Activated CD4-positive, alpha-beta T cell treated with anti-CD3 and anti-CD28 coated beads for 36 hours (primary cell): ENCODE measurements around the gene LRRC4C. TPM values are rescaled to one million over a fixed set of nuclear protein-coding genes. Genes with fewer than 3 reads are reported as not detected.
"Not testable (repeated sequence)": the region's sequence is repeated elsewhere in the genome, so short reads cannot be mapped to it uniquely, and the experiment has no call there.

Source experiments
- ATAC-seq: fragments of 200-7000 bp; cut with Tn5 transposase; one replicate; pipeline ENCODE4 v1.10.0; 2021; ENCODE audit warnings: mild to moderate bottlenecking, moderate library complexity
- CTCF ChIA-PET: fragments of 350-600 bp; sonication (Branson Sonifier 250); formaldehyde crosslinking; loops from one replicate; lab custom pipeline; 2021; ENCODE audit warnings: antibody characterized with exemption; lab: Charles Lee
- POLR2A ChIA-PET: fragments of 350-600 bp; sonication (Branson Sonifier 250); formaldehyde crosslinking; loops from one replicate; lab custom pipeline; 2021; ENCODE audit warnings: antibody characterized with exemption, inconsistent platforms; lab: Charles Lee
- DNase-seq: peaks from one replicate; pipeline ENCODE4 v3.0.0-alpha.2; 2020
- H3K27ac Mint-ChIP-seq: one replicate; pipeline ENCODE4 v1.8.0; 2021; ENCODE audit warnings: mixed read lengths
- H3K27me3 Mint-ChIP-seq: one replicate; pipeline ENCODE4 v1.8.0; 2021; ENCODE audit warnings: mixed read lengths
- H3K36me3 Mint-ChIP-seq: one replicate; pipeline ENCODE4 v1.8.0; 2021; ENCODE audit warnings: low read depth, mixed read lengths
- H3K4me1 Mint-ChIP-seq: one replicate; pipeline ENCODE4 v1.8.0; 2021; ENCODE audit warnings: mixed read lengths
- H3K4me3 Mint-ChIP-seq: one replicate; pipeline ENCODE4 v1.8.0; 2021; ENCODE audit warnings: mild to moderate bottlenecking, moderate library complexity, mixed read lengths
- H3K9me3 Mint-ChIP-seq: one replicate; pipeline ENCODE4 v1.8.0; 2021; ENCODE audit warnings: low read depth, mixed read lengths
- intact Hi-C, 2 experiments: fragments of 100-400 bp; cut with DNase I in 1 of 2; cut with micrococcal nuclease in 1 of 2; formaldehyde crosslinking; loops; one replicate each; pipeline versions ENCODE4 v1.14.2 to v1.15.1; 2022 to 2024; cut with DNase I, micrococcal nuclease
- total RNA-seq, 2 experiments: library from RNA; stranded (reverse); gene quantifications; one replicate each; pipeline ENCODE4 v1.2.3, GENCODE V29; 2021

The LRRC4C gene
- total RNA-seq, 2 experiments from 2014 or later, result not detected

DNA sequence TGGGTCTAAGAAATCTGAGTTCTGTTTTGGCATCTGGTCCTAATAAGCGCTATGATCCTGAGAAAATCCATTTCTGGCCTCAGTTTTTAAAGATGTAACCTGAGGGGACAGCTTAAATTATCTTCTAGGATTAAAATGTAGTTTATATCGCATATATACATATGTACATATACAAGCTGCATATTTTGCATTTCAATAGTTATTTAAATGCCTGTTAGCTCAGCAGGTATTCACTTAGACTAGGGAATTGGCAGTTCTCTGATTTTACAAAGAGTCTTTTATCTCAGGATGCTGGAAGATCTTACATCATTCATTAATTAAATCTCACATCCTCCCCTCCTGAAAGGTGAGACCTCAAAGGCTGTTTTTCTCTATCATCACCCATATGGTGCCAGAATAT, 1232.8 kb downstream of the LRRC4C start:
- Mint-ChIP-seq H3K27me3 (no peaks in the 10 kb centered on the region), H3K4me3 (no peak overlapping the region), H3K27ac (no peak overlapping the region), H3K36me3 (no peaks in the 10 kb centered on the region), H3K9me3 (peaks cover 6% of the 10 kb centered on the region), H3K4me1 (no peaks in the 10 kb centered on the region)
- ATAC-seq, result no peak
- ChIA-PET CTCF (no interaction called here), POLR2A (no interaction called here)
- intact Hi-C loops, result loop anchor here in 1 of 2 experiments (5.0 kb wide), 1 partner anchor 294 kb away; no protein-coding TSS in a partner anchor
- no peak for DNase-seq

DNA sequence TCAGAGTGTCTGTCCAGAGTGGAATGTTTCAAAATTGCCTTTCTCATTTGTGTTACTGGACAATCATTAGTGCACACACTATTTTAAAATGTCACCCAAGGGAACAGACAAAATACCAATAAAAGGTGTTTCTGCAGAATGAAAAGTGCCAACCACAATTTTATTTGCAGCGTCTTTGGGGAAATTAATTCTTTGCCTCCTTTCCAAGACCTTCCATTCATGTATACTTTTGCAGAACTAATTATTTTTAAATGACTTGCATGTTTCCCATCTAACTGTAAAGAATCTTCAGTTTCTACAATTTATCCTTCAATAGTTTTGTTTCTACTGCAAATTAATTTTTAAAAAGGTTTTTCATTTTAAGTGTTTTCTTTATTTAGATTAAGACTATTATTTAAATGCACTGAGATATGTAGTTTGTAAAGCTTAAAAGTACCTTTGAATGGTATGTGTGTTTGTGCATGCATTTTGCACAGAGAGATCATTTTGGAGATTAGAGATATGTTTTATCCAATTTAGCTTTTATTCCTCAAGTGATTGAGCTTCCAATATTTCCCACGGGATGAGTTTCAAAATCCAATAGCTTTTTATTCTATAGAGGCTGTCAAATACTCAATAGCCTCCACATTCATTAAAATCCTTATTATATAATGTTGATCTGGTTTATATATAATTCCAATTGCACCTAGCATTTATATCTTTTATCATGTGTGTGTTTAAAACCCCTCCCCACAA, 1235.7 kb downstream of the LRRC4C start:
- ChIA-PET POLR2A (no interaction called here), CTCF (no interaction called here)
- no peak for DNase-seq
- no peaks in the 10 kb centered on the region for H3K4me1 Mint-ChIP-seq
- no peaks in the 10 kb centered on the region for H3K36me3 Mint-ChIP-seq
- no peak overlapping the region for H3K27ac Mint-ChIP-seq
- intact Hi-C loops, result no loop called here
- peaks cover 13% of the 10 kb centered on the region for H3K9me3 Mint-ChIP-seq
- no peak overlapping the region for H3K4me3 Mint-ChIP-seq
- ATAC-seq, result no peak
- no peaks in the 10 kb centered on the region for H3K27me3 Mint-ChIP-seq

DNA sequence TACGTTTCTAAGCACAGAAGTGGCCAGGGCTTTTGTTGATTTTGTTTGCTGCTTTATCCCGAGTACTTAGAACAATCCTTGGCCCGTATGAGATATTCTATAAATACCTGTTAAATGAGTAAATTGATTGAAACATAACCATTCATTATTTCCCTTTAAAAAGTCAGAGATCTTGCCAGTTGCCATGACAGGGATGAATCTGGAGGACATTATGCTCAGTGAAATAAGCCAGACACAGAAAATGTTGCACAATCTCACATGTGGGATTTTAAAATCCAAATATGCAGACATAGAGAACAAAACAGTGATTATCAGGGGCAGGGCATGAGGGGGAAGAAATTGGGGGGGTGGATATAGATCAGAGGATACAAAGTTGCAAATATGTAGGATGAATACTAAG, 1240.1 kb downstream of the LRRC4C start:
- Mint-ChIP-seq H3K4me1 (no peaks in the 10 kb centered on the region), H3K27me3 (no peaks in the 10 kb centered on the region), H3K36me3 (no peaks in the 10 kb centered on the region), H3K27ac (no peak overlapping the region), H3K4me3 (no peak overlapping the region), H3K9me3 (peaks cover 18% of the 10 kb centered on the region)
- DNase-seq (no peak), ATAC-seq (no peak)
- intact Hi-C loops, result no loop called here
- CTCF ChIA-PET, result no interaction called here
- POLR2A ChIA-PET, result no interaction called here

DNA sequence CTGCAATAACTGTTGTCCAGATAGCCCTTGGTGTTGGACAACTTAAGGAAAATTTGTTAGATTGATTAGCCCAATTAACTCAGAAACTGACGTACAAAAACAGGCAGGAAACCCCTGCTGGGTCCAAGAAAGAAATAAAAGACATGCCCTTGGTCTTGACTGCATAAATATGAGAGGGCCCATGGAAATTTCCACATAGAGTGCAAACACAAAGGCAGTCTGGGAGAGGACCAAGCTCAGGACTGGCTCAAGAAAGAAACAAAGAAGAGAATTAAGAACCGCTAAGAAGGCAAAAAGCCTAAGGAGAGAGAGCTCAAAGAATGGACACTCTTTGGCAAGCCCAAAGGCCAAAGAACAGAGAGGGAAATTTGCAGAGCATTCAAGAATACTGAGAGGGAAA, 1243.9 kb downstream of the LRRC4C start:
- intact Hi-C loops, result no loop called here
- ATAC-seq, result no peak
- Mint-ChIP-seq H3K27ac (no peak overlapping the region), H3K36me3 (no peaks in the 10 kb centered on the region), H3K27me3 (no peaks in the 10 kb centered on the region), H3K4me3 (no peak overlapping the region), H3K9me3 (peaks cover 18% of the 10 kb centered on the region), H3K4me1 (no peaks in the 10 kb centered on the region)
- DNase-seq, result no peak
- CTCF ChIA-PET, result no interaction called here
- POLR2A ChIA-PET, result no interaction called here

DNA sequence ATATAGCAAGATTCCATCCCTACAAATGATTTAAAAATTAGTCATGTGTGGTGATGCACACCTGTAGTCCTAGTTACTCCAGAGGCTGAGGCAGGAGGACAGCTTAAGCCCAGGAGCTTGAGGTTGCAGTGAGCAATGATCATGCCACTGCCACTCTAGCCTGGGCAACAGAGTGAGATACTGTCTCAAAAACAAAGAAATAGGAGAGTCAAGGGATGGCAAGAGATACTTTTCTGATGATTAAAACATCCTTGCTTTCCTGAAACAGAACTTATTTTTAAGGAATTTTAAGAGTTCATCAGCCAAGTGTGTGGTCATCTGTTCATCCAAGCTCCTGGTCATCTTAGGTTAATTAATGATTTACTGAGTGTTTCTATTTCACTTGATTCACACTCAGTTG, 1252.0 kb downstream of the LRRC4C start:
- DNase-seq (no peak), ATAC-seq (no peak)
- ChIA-PET POLR2A (no interaction called here), CTCF (no interaction called here)
- H3K4me1 Mint-ChIP-seq, result no peaks in the 10 kb centered on the region
- no peaks in the 10 kb centered on the region for H3K27me3 Mint-ChIP-seq
- H3K9me3 Mint-ChIP-seq, result peaks cover 18% of the 10 kb centered on the region
- intact Hi-C loops, result loop anchor here in 1 of 2 experiments (10.0 kb wide), 1 partner anchor 57 kb away; no protein-coding TSS in a partner anchor
- no peaks in the 10 kb centered on the region for H3K36me3 Mint-ChIP-seq
- H3K4me3 Mint-ChIP-seq, result no peak overlapping the region
- no peak overlapping the region for H3K27ac Mint-ChIP-seq

DNA sequence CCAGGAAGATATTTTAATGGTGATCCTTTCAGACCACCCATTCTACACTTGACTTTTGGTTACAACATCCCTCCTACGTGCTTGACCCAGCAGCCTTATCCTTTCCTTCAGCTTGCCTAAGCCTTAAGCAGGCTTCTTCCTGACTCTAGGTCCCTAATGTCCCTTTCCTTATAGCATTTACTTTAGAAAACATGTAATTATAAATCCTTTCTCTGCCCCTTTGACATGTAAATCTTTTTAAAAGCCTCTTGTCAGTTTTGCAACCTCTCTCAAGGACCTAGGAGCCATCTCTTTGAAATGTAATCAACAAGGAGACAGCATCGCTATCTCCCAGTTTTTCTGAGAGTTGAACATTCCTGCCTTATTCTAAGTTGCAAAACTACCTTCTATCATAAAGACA, 1255.2 kb downstream of the LRRC4C start:
- Mint-ChIP-seq H3K4me3 (no peak overlapping the region), H3K27me3 (no peaks in the 10 kb centered on the region), H3K27ac (no peak overlapping the region), H3K36me3 (no peaks in the 10 kb centered on the region), H3K4me1 (no peaks in the 10 kb centered on the region), H3K9me3 (peaks cover 16% of the 10 kb centered on the region)
- no peak for DNase-seq
- intact Hi-C loops, result loop anchor here in 1 of 2 experiments (10.0 kb wide), 1 partner anchor 61 kb away; no protein-coding TSS in a partner anchor
- POLR2A ChIA-PET, result no interaction called here
- ATAC-seq, result no peak
- CTCF ChIA-PET, result no interaction called here

DNA sequence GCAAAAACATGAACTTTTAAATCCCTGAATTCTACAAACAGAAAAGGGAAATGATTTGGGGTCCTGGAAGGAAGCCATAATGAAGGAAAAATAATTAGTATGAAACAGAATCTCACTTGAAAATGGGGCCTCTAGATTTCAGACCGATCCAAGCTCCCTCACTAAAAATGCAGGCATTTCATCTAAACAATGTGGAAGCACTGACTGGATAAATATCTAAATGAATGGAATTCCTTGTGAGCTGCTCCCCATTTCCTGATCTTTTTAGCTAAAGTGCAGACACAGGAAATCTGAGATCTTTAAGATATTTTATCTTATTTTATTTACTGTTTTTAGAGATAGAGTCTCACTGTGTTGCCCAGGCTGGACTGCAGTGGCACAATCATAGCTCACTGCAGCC, 1255.8 kb downstream of the LRRC4C start:
- Mint-ChIP-seq H3K27ac (no peak overlapping the region), H3K4me3 (no peak overlapping the region), H3K9me3 (peaks cover 17% of the 10 kb centered on the region), H3K27me3 (no peaks in the 10 kb centered on the region), H3K4me1 (no peaks in the 10 kb centered on the region), H3K36me3 (no peaks in the 10 kb centered on the region)
- DNase-seq (no peak), ATAC-seq (no peak)
- CTCF ChIA-PET, result no interaction called here
- intact Hi-C loops, result loop anchor here in 1 of 2 experiments (10.0 kb wide), 1 partner anchor 61 kb away; no protein-coding TSS in a partner anchor
- POLR2A ChIA-PET, result no interaction called here

DNA sequence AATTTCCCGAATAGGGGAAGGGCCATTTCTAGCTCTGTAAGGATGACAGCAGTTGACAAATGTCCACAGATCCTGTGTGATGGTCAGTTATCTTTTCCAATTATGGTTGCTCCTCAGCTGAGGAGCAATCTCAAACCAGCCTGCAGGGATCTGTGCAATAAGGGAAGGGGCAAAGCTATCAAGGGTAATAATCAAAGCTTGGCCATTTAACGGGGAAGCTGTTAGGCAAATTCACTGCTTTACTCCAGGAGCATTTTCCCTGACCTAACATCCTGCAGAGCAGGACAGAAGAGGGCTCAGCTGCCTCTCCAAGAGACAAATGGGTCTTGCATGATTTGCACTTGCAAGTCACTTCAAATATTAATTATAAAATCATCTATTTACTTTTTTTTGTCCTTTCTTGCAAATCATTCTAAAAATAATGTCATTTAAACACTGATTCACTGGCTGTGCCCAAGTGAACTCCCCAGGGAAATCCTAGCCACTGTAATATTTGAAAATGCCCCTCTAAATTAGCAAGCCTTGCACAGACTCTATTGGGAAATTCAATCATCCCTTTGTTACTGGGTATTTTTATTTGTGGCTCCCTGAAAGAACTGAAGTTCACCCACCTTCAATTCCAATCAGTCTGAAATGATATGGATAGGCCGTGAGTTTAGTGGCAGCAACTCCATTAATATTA, 1256.7 kb downstream of the LRRC4C start:
- ChIA-PET POLR2A (no interaction called here), CTCF (no interaction called here)
- no peak for ATAC-seq
- Mint-ChIP-seq H3K4me3 (no peak overlapping the region), H3K27ac (no peak overlapping the region), H3K9me3 (peaks cover 17% of the 10 kb centered on the region), H3K36me3 (no peaks in the 10 kb centered on the region), H3K4me1 (no peaks in the 10 kb centered on the region), H3K27me3 (no peaks in the 10 kb centered on the region)
- intact Hi-C loops, result loop anchor here in 1 of 2 experiments (10.0 kb wide), 1 partner anchor 62 kb away; no protein-coding TSS in a partner anchor
- DNase-seq, result no peak

DNA sequence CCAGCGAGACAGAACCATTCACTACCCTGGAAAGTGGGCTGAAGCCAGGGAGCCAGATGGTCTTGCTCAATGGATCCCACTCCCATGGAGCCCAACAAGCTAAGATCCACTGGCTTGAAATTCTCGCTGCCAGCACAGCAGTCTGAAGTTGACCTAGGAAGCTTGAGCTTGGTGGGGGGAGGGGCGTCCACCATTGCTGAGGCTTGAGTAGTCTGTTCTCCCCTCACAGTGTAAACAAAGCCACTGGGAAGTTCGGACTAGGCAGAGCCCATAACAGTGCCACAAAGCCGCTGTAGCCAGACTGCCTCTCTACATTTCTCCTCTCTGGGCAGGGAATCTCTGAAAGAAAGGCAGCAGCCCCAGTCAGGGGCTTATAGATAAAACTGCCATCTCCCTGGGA, 1266.9 kb downstream of the LRRC4C start:
- POLR2A ChIA-PET, result not testable (repeated sequence)

DNA sequence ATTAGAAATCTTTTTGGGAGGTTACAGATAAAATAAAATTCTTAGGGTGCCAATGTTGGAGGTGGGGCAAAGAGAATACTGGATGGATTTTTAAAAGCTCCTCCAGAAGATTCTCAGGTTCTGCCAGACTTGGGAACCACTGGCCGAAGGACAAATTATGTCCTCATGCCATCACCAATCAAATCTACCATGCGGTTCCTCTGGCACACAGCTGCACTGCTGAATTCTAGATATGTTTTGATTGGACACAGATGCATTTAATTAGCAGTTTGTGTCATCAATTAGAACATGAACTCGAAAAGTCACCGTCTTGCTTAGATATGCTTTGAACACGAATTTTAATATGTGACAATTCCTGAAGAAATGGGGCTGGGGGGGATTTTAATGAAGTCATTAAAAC, 1269.2 kb downstream of the LRRC4C start:
- Mint-ChIP-seq H3K4me1 (no peaks in the 10 kb centered on the region), H3K36me3 (no peaks in the 10 kb centered on the region), H3K27ac (no peak overlapping the region), H3K4me3 (no peak overlapping the region), H3K9me3 (peaks cover 5% of the 10 kb centered on the region), H3K27me3 (no peaks in the 10 kb centered on the region)
- ChIA-PET POLR2A (no interaction called here), CTCF (no interaction called here)
- no peak for DNase-seq
- intact Hi-C loops, result no loop called here
- ATAC-seq, result no peak

More for the DNA sequence above, 1266.9 kb downstream of the LRRC4C start:
- DNase-seq, H3K4me3 Mint-ChIP-seq, H3K27me3 Mint-ChIP-seq, H3K36me3 Mint-ChIP-seq, H3K4me1 Mint-ChIP-seq, ATAC-seq, CTCF ChIA-PET, H3K9me3 Mint-ChIP-seq, H3K27ac Mint-ChIP-seq, intact Hi-C loops: not testable (repeated sequence)

DNA sequence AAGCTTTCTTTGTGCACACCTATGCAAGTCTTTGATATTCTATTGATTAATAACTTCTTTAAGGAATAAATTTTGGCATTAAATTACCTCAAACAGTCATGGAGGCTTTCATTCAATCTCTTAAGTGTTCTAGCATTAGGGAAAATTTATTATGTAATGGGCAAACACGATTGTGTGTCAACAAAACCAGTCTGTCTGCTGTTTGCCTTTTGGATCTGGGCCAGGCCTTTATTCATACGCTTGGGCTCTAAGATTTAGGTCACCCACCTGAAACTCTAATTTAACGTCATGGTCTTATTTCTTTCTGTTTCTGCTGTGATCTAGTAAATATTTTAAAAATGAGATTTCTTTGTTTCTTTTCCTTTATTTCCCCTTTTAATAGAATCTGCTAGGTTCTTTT, 1270.6 kb downstream of the LRRC4C start:
- CTCF ChIA-PET, result no interaction called here
- POLR2A ChIA-PET, result no interaction called here
- Mint-ChIP-seq H3K9me3 (peaks cover 5% of the 10 kb centered on the region), H3K27ac (no peak overlapping the region), H3K36me3 (no peaks in the 10 kb centered on the region), H3K27me3 (no peaks in the 10 kb centered on the region), H3K4me3 (no peak overlapping the region), H3K4me1 (no peaks in the 10 kb centered on the region)
- no peak for ATAC-seq
- DNase-seq, result no peak
- intact Hi-C loops, result no loop called here

DNA sequence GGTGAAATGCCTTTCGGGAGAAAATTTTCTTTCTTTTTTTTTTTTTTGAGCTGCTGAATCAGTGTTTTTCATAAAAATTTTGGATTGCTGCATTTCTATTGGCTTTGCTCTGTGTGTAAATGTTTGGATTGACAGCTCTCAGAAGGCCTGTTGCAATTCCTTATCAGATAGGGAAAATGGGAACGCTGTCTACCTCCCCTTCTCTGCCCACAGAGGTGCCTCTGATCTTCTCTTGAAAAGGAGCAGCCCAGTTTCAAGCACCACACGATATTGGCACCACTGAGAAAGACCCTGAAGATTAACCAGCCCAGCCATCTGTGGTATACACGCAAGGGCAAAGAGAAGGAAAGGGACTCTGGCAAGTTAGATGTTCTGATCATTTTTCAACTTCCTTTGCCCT, 1272.2 kb downstream of the LRRC4C start:
- no peak overlapping the region for H3K27ac Mint-ChIP-seq
- no peak for DNase-seq
- H3K4me1 Mint-ChIP-seq, result no peaks in the 10 kb centered on the region
- ChIA-PET POLR2A (no interaction called here), CTCF (interaction anchor here (0.7 kb wide), 1 partner anchor 104 kb away, joined by 5 read pairs; no protein-coding TSS in a partner anchor)
- H3K27me3 Mint-ChIP-seq, result no peaks in the 10 kb centered on the region
- ATAC-seq, result no peak
- intact Hi-C loops, result no loop called here
- H3K4me3 Mint-ChIP-seq, result no peak overlapping the region
- peaks cover 5% of the 10 kb centered on the region for H3K9me3 Mint-ChIP-seq
- no peaks in the 10 kb centered on the region for H3K36me3 Mint-ChIP-seq
